SKM-1 (cell line): Measurements from ENCODE around the gene ZNF611.
"Not testable (repeated sequence)": the region's sequence is repeated elsewhere in the genome, so short reads cannot be mapped to it uniquely, and the experiment has no call there.

Experiments used
- DNase-seq: peaks from one replicate; lab custom pipeline; 2025; ENCODE audit not compliant: unreplicated experiment; lab: John Stamatoyannopoulos, UW

The ZNF611 gene

GRCh38 chr19:52734893-52735661 is at the start of gene ZNF611:
TSS of gene ZNF611 (minus strand) at chr19:52735044. CDS start at chr19:52715894, 19,150 bp downstream.
- DNase-seq = peak; percentile 26

GRCh38 chr19:52782864-52783263 is 48.0 kb upstream of the ZNF611 start:
- DNase-seq = not testable (repeated sequence)

- no peak for DNase-seq
Measured at GRCh38 chr19:52778811-52779210, 44.0 kb upstream of the ZNF611 start.

- DNase-seq = not testable (repeated sequence)
Measured at GRCh38 chr19:52756447-52756846, 21.6 kb upstream of the ZNF611 start.

- DNase-seq = no peak
Measured at GRCh38 chr19:52749780-52750179, 14.9 kb upstream of the ZNF611 start.

- DNase-seq = no peak
Measured at GRCh38 chr19:52748336-52748950, 13.6 kb upstream of the ZNF611 start.

- DNase-seq = not testable (repeated sequence)
Measured at GRCh38 chr19:52745919-52746318, 11.1 kb upstream of the ZNF611 start.

- no peak for DNase-seq
Measured at GRCh38 chr19:52743091-52743490, 8.2 kb upstream of the ZNF611 start.

- DNase-seq = no peak
Measured at GRCh38 chr19:52742516-52742915, 7.7 kb upstream of the ZNF611 start.

GRCh38 chr19:52741951-52742485 is 7.2 kb upstream of the ZNF611 start:
- no peak for DNase-seq

- DNase-seq = not testable (repeated sequence)
Measured at GRCh38 chr19:52741371-52741770, 6.5 kb upstream of the ZNF611 start.

- no peak for DNase-seq
Measured at GRCh38 chr19:52739576-52739975, 4.7 kb upstream of the ZNF611 start.

GRCh38 chr19:52735734-52736133 is 890 bp upstream of the ZNF611 start:
- DNase-seq = no peak

GRCh38 chr19:52734331-52734892 is 432 bp downstream of the ZNF611 start:
- DNase-seq = no peak

- not testable (repeated sequence) for DNase-seq
Measured at GRCh38 chr19:52726051-52726450, 8.8 kb downstream of the ZNF611 start.

GRCh38 chr19:52725528-52725961 is 9.3 kb downstream of the ZNF611 start:
- DNase-seq = no peak

- no peak for DNase-seq
Measured at GRCh38 chr19:52724701-52725514, 9.9 kb downstream of the ZNF611 start.

GRCh38 chr19:52723907-52724598 is 10.8 kb downstream of the ZNF611 start:
- not testable (repeated sequence) for DNase-seq

- DNase-seq = no peak
Measured at GRCh38 chr19:52722062-52723003, 12.5 kb downstream of the ZNF611 start.
